Right renal pelvis (tissue), 4 donors: ENCODE measurements around the gene CYB5B. TPM values are rescaled to one million over a fixed set of nuclear protein-coding genes. Genes with fewer than 3 reads are reported as not detected.

Experiments
- DNase-seq, 4 donors: peaks; one replicate each; pipeline ENCODE4 v3.0.0-alpha.2; 2013; ENCODE audit warnings: low read depth in 4 of 4, low spot score in 3 of 4, missing footprints in 1 of 4
- polyA plus RNA-seq, 4 donors: library from polyadenylated mRNA; unstranded; fragments of 120-200 nt; gene quantifications; one replicate each; pipeline ENCODE4 v1.2.1, GENCODE V29; 2013; ENCODE audit not compliant: insufficient read length in 4 of 4

The CYB5B gene
- polyA plus RNA-seq, 4 donors, result 120 to 155 (median 154) TPM

GRCh38 chr16:69482410-69482991, 58.1 kb downstream of the CYB5B start:
- peak; percentile 38 to 68 (median 56) for DNase-seq

- DNase-seq, result no peak
Observed at GRCh38 chr16:69483611-69484010, 59.2 kb downstream of the CYB5B start.

GRCh38 chr16:69485361-69485760, 60.9 kb downstream of the CYB5B start:
- DNase-seq, result no peak

GRCh38 chr16:69485816-69486215, 61.4 kb downstream of the CYB5B start:
- no peak for DNase-seq

- DNase-seq, result no peak
Observed at GRCh38 chr16:69486272-69486671, 61.9 kb downstream of the CYB5B start.

GRCh38 chr16:69486724-69487123, 62.3 kb downstream of the CYB5B start:
- DNase-seq, result no peak

- no peak for DNase-seq
Observed at GRCh38 chr16:69490707-69491324, 66.4 kb downstream of the CYB5B start.

- no peak for DNase-seq
Observed at GRCh38 chr16:69494991-69495392, 70.6 kb downstream of the CYB5B start.

- DNase-seq, result no peak
Observed at GRCh38 chr16:69495821-69496220, 71.4 kb downstream of the CYB5B start.

GRCh38 chr16:69496376-69496775, 72.0 kb downstream of the CYB5B start:
- DNase-seq, result no peak

GRCh38 chr16:69496896-69497295, 72.5 kb downstream of the CYB5B start:
- DNase-seq, result no peak

- DNase-seq, result no peak
Observed at GRCh38 chr16:69497876-69498596, 73.6 kb downstream of the CYB5B start.

- no peak for DNase-seq
Observed at GRCh38 chr16:69498926-69499325, 74.5 kb downstream of the CYB5B start.

GRCh38 chr16:69499541-69500230, 75.3 kb downstream of the CYB5B start:
- DNase-seq, result no peak

- no peak for DNase-seq
Observed at GRCh38 chr16:69500496-69500895, 76.1 kb downstream of the CYB5B start.

- DNase-seq, result no peak
Observed at GRCh38 chr16:69501956-69502745, 77.7 kb downstream of the CYB5B start.

GRCh38 chr16:69503244-69503643, 78.8 kb downstream of the CYB5B start:
- DNase-seq, result no peak

- no peak for DNase-seq
Observed at GRCh38 chr16:69508033-69508755, 83.8 kb downstream of the CYB5B start.

- DNase-seq, result no peak
Observed at GRCh38 chr16:69509125-69509524, 84.7 kb downstream of the CYB5B start.

- DNase-seq, result no peak
Observed at GRCh38 chr16:69511651-69512050, 87.2 kb downstream of the CYB5B start.
